IPS-11a (cell line): Measurements from ENCODE around the gene TDRD10.
"Not testable (repeated sequence)": the region's sequence is repeated elsewhere in the genome, so short reads cannot be mapped to it uniquely, and the experiment has no call there.

Experiments used
- H3K4me3 ChIP-seq: one replicate; pipeline ENCODE4 v1.5.1; 2013; ENCODE audit warnings: low read depth, low read length, control low read depth

The TDRD10 gene

DNA sequence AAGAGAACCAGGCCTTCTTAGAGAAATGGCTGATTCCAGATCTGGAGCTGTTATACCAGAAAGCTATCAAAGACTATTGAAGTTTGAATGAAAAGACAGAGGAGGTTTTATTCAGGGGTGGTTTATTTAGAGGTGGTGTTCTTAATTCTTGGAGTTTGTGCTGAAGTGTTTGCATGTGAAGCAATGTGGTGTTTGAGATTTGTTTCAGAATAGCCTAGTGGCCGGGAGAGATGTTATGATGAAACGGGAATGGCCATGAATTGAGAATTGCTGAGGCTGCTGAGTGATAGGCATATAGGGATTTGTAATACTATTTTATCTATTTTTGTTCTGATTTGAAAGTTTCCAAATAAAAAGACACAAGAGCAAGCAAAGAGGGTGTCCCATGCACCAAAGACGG, 10.7 kb downstream of the TDRD10 start:
- H3K4me3 ChIP-seq: no peak overlapping the region

DNA sequence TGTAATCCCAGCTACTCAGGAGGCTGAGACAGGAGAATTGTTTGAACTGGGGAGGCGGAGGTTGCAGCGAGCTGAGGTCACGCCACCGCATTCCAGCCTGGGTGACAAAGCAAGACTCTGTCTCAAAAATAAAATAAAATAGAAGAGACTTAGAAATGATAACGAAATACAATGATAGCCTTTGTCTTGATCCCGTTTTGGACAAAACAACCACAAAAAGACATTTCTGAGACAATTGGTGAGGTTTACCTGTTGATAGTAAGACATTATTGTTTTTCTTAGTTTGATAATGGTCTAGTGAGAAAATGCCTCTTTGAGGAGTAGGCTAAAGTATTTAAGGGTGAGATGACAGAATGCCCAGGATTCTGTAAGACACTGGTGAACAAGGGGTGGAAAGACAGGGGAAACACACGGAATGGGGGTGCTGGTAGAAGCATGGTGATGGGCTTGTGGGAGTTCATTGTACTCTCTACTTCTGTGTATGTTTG, 12.1 kb downstream of the TDRD10 start:
- no peak overlapping the region for H3K4me3 ChIP-seq

DNA sequence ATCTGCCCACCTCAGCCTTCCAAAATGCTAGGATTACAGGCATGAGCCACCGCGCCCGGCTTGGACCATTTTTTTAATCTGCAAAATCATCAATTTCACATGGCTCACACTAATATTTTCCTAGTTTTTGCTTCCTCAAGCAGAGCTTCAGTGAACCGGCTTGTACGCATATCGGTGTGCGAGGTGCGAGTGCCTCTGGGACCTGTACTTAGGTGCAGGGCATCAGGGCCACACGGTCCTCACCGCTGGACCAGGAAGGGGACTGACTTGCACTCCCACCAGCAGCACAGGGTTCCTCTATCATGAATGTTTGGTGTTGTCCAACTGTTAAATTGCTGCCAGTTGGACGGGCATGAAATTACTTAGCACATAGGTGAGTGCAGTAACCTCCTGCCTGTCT, 15.6 kb downstream of the TDRD10 start:
- no peak overlapping the region for H3K4me3 ChIP-seq

DNA sequence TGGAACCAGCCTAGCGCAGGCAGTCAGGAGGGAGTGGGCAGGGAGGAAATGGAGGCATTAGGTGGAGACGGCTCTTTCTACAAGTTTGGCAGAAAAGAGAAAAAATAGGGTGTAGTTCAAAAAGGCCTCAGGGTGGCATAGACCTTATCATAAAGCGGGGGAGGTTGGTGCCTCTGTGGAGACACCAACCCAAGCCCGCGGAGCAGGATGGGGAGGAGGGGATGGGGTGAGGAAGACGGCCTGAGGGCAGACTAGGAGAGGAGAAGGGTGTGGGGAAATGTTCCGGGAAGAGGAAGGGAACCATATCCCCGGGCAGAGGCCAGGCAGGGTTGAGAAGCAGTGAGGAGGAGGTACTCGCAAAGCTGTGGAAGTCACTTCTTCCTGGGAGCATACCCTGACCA, 17.6 kb downstream of the TDRD10 start:
- no peak overlapping the region for H3K4me3 ChIP-seq

GRCh38 chr1:154520333-154520732, 18.3 kb downstream of the TDRD10 start:
- H3K4me3 ChIP-seq: no peak overlapping the region

DNA sequence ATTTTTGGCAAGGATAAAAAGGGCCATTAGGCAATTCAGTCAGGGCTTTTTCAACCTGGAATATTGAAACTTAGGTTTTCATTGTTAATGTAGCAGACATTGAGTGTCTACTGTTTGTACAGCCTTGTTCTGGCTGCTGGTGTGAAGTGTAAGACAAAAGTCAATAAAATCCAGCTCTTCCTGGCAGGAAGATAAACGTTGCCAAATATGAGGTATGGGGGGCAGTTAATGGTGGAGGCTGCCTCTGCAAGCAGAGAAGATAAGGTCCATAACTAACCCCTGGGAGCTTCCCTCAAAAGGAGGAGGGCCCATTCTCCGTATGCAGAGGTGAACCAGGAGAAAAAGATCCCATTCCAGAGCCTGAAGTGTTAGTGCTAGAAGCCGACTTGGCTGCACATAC, 19.7 kb downstream of the TDRD10 start:
- H3K4me3 ChIP-seq: no peak overlapping the region

DNA sequence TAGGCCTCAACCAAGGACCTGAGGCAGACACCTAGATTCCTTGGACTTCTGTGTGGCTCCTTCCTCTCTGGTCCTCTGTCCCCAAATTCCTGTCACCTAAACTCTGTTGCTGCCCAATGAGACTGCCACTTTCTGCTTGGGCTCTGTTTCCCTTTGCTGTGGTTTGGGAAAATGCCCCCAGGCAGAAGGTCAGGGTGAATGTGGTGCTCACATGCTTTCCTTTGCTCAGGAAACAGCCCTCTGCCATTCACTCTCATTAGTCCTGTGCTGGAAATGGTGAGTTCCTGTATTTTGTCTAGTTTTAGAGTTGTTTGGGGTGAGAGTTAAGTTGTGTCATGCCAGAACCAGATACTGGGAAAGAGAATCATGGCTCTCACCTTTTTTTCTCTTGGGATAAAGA, 22.9 kb downstream of the TDRD10 start:
- no peak overlapping the region for H3K4me3 ChIP-seq

GRCh38 chr1:154527192-154527591, 25.2 kb downstream of the TDRD10 start:
- H3K4me3 ChIP-seq: no peak overlapping the region

- H3K4me3 ChIP-seq: no peak overlapping the region
These were observed 27.3 kb downstream of the TDRD10 start for GRCh38 chr1:154529308-154529707.

DNA sequence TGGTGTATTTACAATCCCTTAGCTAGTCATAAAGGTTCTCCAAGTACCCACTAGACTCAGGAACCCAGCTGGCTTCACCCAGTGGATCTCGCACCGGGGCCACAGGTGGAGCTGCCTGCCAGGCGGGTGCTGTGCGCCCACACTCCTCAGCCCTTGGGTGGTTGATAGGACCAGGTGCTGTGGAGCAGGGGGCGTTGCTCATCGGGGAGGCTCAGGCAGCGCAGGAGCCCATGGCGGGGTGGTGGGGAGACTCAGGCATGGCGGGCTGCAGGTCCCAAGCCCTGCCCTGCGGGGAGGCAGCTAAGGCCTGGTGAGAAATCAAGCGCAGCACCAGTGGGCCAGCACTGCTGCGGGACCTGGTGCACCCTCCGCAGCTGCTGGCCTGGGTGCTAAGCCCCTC, 29.9 kb downstream of the TDRD10 start:
- H3K4me3 ChIP-seq: not testable (repeated sequence)

- no peak overlapping the region for H3K4me3 ChIP-seq
These were observed 32.2 kb downstream of the TDRD10 start for GRCh38 chr1:154533952-154534844.

DNA sequence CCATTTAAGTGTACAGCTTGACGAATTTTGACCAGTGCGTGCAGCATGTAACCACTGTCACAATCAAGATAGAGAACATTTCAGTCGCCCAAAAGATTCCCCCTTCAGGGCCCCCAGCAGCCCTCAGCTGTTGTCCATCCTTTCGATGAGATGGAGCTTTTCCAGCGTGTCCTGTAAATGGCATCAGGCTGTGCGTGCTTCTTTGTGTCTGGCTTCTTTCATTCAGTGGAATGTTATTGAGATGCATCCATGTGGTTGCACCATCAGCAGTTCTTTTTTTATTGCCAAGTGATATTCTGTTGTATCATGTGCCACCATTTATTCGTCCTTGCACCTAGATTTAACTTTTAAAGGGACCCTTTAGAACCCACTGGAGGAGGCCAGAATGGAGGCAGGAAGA, 34.6 kb downstream of the TDRD10 start:
- no peak overlapping the region for H3K4me3 ChIP-seq

DNA sequence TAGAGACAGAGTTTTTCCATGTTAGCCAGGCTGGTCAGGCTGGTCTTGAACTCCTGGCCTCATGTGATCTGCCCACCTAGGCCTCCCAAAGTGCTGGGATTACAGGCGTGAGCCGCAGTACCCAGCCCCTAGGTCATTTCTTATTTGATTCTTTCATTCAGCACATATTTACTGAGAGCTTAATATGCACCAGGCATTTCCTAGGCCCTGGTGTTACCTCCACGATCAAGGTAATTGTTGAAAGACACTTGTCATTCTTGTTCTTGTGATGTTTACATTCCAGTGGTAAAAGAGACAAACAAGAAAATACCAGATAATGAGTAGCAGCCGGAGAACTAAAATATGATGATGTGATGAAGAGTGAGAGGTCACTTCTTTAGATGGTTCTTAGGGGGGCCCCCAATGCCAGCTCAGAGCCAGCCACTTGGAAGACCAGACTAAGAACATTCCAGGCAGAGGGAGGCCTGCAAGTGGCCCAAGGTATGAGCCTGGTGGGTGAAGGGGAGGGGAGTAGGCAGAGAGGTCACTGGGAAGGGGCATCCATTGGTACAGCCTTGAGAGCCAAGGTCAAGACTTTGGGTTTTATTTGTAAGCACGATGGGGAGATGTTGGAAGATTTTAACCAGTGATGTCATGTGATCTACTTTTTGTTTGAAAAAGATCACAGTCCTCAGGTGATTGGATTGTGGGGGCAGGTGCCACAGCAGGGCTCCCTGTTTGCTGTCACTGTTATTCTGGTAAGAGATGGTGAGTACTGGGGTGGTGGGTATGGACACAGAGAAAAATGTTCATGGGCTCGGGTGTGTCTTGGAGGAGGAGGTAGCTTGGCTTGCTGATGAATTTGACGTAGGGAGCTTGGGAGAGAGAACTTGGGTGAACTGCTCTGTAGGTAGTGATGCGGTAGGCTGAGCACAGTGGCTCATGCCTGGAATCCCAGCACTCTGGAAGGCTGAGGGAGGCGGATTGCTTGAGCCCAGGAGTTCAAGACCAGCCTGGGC, 37.8 kb downstream of the TDRD10 start:
- H3K4me3 ChIP-seq: no peak overlapping the region

GRCh38 chr1:154541231-154541630, 39.2 kb downstream of the TDRD10 start:
- no peak overlapping the region for H3K4me3 ChIP-seq

DNA sequence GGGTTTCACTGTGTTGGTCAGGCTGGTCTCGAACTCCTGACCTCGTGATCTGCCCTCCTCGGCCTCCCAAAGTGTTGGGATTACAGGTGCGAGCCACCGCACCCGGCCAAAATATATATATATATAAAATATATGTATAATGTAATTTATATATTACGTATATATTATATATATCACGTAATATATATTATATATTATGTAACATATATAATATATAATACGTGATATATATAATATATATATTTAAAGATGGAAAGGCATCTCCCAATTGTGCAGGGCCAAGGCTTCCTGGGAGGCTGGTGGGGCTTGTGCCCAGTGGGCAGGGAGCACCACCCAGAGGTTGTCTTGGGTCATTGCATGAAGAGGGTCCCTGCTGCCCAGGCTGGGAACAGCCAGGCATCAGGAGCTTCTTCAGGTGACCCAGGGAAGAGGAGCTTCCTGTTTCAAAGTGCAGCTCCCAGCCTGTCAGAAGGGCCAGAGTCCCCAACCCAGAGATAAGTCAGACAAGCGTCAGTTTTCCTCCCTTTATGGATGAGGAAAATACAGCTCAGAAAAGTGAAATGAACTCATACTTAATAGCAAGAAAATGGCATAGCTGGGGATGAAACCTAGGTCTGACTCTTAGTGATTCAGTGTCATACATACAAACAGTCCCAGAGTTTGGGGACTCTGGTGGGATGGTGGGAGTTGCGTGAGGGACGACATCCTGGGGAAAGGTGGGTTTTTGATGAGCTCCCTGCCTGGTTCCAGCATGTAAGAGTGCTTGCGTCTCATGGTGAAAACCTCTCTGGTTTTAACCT, 44.4 kb downstream of the TDRD10 start:
- no peak overlapping the region for H3K4me3 ChIP-seq

DNA sequence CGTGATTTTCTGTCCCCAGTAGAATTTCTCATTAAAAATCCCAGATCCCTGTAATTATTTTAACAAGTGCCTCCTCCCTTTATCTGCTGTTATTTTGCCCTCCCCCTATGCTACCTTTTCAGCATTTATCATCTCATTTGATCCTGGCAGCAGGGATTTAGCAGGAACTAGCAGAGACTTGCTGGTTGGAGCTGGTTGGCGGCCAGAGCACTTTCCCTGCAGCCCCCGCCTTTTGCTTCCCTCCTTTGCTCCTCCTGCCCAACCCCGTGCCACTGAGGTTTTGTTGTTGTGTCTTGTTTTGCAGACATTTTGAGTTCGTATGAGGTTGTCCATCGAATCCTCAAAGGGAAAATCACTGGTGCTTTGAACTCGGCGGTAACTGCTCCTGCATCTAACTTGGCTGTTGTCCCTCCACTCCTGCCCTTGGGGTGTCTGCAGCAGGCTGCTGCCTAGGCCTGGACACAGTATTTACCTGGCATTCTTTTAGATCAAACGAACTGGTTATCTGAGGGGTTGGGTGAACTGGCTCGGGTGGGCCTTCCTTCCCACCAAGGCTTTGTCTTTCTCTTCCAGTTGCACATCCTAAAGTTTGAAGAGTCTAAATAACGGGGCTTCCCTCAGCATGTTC, 45.2 kb downstream of the TDRD10 start:
- no peak overlapping the region for H3K4me3 ChIP-seq

GRCh38 chr1:154548028-154548427, 46.0 kb downstream of the TDRD10 start:
- H3K4me3 ChIP-seq: no peak overlapping the region

DNA sequence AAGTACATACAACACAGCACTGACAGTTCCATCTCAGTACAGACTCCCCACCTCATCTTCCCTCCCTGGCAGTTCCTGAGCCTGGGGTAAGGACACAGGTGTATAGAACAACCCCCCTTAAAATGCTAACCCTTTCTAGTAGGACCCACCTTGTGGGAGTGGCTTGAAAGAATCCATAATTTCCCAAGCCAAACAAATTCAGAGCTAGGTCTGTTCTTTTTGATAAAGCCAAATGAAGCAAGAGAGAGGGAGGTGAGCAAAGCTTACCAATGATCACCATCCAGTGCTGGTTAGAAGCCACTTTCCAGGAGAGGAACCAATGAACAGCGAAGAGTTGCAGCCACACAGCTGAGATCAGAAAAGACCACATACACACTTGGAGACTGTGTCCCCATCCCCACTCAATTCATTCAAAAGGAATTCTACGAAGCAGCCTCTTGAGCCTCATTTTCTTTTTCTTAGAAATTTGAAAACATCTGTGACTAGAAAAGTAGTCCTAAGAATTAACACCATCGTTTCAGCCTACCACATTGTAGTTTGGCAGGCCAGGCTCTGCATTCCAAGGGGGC, 47.3 kb downstream of the TDRD10 start:
- no peak overlapping the region for H3K4me3 ChIP-seq

- no peak overlapping the region for H3K4me3 ChIP-seq
These were observed 48.1 kb downstream of the TDRD10 start for GRCh38 chr1:154550070-154550469.

- H3K4me3 ChIP-seq: no peak overlapping the region
These were observed 48.6 kb downstream of the TDRD10 start for GRCh38 chr1:154550657-154551056.
